NB4 (cell line): ENCODE data around the gene ILF2.

Experiments used
- MYC ChIP-seq: IDR thresholded peaks from 2 replicates; pipeline ENCODE4 v1.6.1; 2011; ENCODE audit warnings: low read depth, low read length
- TF ChIP-seq, protein P1 (sequence below): IDR thresholded peaks from one replicate; pipeline ENCODE4 v1.5.1; 2012; ENCODE audit warnings: low read depth, low read length

GRCh38 chr1:153688276-153688675 is 17.5 kb upstream of the ILF2 start:
- TF ChIP-seq, protein P1, sequence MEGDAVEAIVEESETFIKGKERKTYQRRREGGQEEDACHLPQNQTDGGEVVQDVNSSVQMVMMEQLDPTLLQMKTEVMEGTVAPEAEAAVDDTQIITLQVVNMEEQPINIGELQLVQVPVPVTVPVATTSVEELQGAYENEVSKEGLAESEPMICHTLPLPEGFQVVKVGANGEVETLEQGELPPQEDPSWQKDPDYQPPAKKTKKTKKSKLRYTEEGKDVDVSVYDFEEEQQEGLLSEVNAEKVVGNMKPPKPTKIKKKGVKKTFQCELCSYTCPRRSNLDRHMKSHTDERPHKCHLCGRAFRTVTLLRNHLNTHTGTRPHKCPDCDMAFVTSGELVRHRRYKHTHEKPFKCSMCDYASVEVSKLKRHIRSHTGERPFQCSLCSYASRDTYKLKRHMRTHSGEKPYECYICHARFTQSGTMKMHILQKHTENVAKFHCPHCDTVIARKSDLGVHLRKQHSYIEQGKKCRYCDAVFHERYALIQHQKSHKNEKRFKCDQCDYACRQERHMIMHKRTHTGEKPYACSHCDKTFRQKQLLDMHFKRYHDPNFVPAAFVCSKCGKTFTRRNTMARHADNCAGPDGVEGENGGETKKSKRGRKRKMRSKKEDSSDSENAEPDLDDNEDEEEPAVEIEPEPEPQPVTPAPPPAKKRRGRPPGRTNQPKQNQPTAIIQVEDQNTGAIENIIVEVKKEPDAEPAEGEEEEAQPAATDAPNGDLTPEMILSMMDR = no peak
- TF ChIP-seq MYC = no peak
